ENCODE data around the gene RPLP1. TPM values are rescaled to one million over a fixed set of nuclear protein-coding genes. Genes with fewer than 3 reads are reported as not detected.
A peak's percentile ranks its signal among the peaks of the same experiment; 100 is the strongest.

The RPLP1 gene
- total RNA-seq, 4 donors from 2014 or later: 1,024 to 2,624 (median 1,151) TPM

GRCh38 chr15:69474291-69474690 lies 21.7 kb downstream of the RPLP1 start:
- peak in 1 of 2 donors; percentile 34 for DNase-seq (ENCODE audit: low spot score in 2 of 2)
- WGBS, 2 donors: 63 to 81% methylated on average over 5 of the region's 5 CpGs
- intact Hi-C loops (cut with DNase I; ENCODE audit: low total_unique reads): no loop called here
- H3K4me3 ChIP-seq (ENCODE audit: low read depth, poor library complexity, severe bottlenecking): no peak overlapping the region
- TF ChIP-seq POLR2A (IDR thresholded peaks at IDR 0.05): no peak

- WGBS, 2 donors: 83 to 85% methylated on average over 7 of the region's 7 CpGs
- intact Hi-C loops (cut with DNase I; ENCODE audit: low total_unique reads): loop anchor here (5.0 kb wide), 1 partner anchor 1012 kb away; no protein-coding TSS in a partner anchor
- no peak overlapping the region for H3K4me3 ChIP-seq (ENCODE audit: low read depth, poor library complexity, severe bottlenecking)
- no peak for TF ChIP-seq CTCF (IDR thresholded peaks at IDR 0.05)
- no peak for TF ChIP-seq POLR2A (IDR thresholded peaks at IDR 0.05)
- peak in 1 of 2 donors; percentile 68 for DNase-seq (ENCODE audit: low spot score in 2 of 2)
Measured at GRCh38 chr15:69474846-69475455, 22.3 kb downstream of the RPLP1 start.

- no peak overlapping the region for H3K4me3 ChIP-seq (ENCODE audit: low read depth, poor library complexity, severe bottlenecking)
- 33 to 34% methylated on average over 8 of the region's 8 CpGs for WGBS, 2 donors
- intact Hi-C loops (cut with DNase I; ENCODE audit: low total_unique reads): loop anchor here (5.0 kb wide), 1 partner anchor 1011 kb away; no protein-coding TSS in a partner anchor
- DNase-seq (ENCODE audit: low spot score in 2 of 2): peak; percentile 77 to 97
- TF ChIP-seq CTCF (IDR thresholded peaks at IDR 0.05) (peak in 1 of 3 donors; percentile 85), POLR2A (IDR thresholded peaks at IDR 0.05) (no peak)
Measured at GRCh38 chr15:69475769-69476358, 23.2 kb downstream of the RPLP1 start.

GRCh38 chr15:69476704-69477473 lies 24.3 kb downstream of the RPLP1 start:
- TF ChIP-seq POLR2A (IDR thresholded peaks at IDR 0.05) (no peak), CTCF (IDR thresholded peaks at IDR 0.05) (no peak)
- 61 to 66% methylated on average over 9 of the region's 9 CpGs for WGBS, 2 donors
- intact Hi-C loops (cut with DNase I; ENCODE audit: low total_unique reads): loop anchor here (5.0 kb wide), 1 partner anchor 1010 kb away; no protein-coding TSS in a partner anchor
- H3K4me3 ChIP-seq (ENCODE audit: low read depth, poor library complexity, severe bottlenecking): no peak overlapping the region
- peak in 1 of 2 donors; percentile 67 for DNase-seq (ENCODE audit: low spot score in 2 of 2)

- TF ChIP-seq CTCF (IDR thresholded peaks at IDR 0.05) (peak in 1 of 3 donors; percentile 25), POLR2A (IDR thresholded peaks at IDR 0.05) (no peak)
- DNase-seq (ENCODE audit: low spot score in 2 of 2): no peak
- intact Hi-C loops (cut with DNase I; ENCODE audit: low total_unique reads): loop anchor here (5.0 kb wide), 1 partner anchor 1009 kb away; no protein-coding TSS in a partner anchor
- no peak overlapping the region for H3K4me3 ChIP-seq (ENCODE audit: low read depth, poor library complexity, severe bottlenecking)
- 40 to 43% methylated on average over 13 of the region's 13 CpGs for WGBS, 2 donors
Measured at GRCh38 chr15:69478259-69478781, 25.7 kb downstream of the RPLP1 start.

- TF ChIP-seq CTCF (IDR thresholded peaks at IDR 0.05) (no peak), POLR2A (IDR thresholded peaks at IDR 0.05) (no peak)
- no peak for DNase-seq (ENCODE audit: low spot score in 2 of 2)
- 92% methylated on average over 4 of the region's 4 CpGs for WGBS, 2 donors
- H3K4me3 ChIP-seq (ENCODE audit: low read depth, poor library complexity, severe bottlenecking): no peak overlapping the region
- intact Hi-C loops (cut with DNase I; ENCODE audit: low total_unique reads): loop anchor here (5.0 kb wide), 1 partner anchor 1008 kb away; no protein-coding TSS in a partner anchor
Measured at GRCh38 chr15:69479081-69479480, 26.5 kb downstream of the RPLP1 start.

Data from lower leg skin (tissue), 4 donors.